Activated CD4-positive, alpha-beta T cell treated with anti-CD3 and anti-CD28 coated beads for 24 hours (primary cell): ENCODE data around the gene BRD1.
"Not testable (repeated sequence)": the region's sequence is repeated elsewhere in the genome, so short reads cannot be mapped to it uniquely, and the experiment has no call there.

Experiments
- DNase-seq, 2 donors: peaks; one replicate each; pipeline ENCODE4 v3.0.0-alpha.2; 2020; ENCODE audit warnings: low read depth in 2 of 2

The BRD1 gene

DNA sequence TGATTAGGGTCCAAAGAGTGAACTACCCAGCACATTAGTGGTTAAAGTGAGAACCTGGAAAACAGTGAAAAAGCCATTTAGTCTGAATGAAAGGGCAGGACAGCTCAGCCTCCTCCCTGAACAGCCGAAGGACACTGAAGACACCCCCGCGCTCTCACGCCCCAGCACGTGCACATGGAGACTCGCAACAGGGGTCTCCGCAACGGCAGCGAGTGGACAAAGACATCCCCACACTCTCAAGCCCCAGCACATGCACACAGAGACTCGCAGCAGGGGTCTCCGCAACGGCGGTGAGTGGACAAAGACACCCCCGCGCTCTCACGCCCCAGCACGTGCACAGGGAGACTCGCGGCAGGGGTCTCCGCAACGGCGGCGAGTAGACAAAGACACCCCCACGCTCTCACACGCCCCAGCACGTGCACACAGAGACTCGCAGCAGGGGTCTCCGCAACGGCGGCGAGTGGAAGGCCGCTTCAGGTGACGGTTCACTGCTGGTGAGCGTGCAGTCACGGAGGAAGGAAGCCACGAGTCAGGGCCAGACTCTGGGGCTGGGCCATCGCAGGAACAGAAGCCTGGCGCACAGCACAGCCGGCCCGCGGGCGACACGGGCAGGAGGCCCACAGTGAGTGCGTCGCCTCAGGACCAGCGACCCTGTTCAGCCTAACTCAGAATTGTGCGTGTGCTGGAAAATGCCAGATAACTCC, 43.6 kb downstream of the BRD1 start:
- no peak for DNase-seq

GRCh38 chr22:49783036-49783746, 44.5 kb downstream of the BRD1 start:
- no peak for DNase-seq

DNA sequence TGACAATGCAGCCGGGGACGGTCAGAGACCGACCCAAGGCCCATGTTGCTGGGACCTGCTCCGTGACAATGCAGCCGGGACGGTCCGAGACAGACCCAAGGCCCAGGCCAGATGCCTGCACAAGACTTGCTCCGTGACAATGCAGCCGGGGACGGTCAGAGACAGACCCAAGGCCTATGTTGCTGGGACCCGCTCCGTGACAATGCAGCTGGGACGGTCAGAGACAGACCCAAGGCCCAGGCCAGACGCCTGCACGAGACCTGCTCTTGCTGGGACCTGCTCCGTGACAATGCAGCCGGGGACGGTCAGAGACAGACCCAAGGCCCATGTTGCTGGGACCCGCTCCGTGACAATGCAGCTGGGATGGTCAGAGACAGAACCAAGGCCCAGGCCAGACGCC, 45.8 kb downstream of the BRD1 start:
- DNase-seq: not testable (repeated sequence)

DNA sequence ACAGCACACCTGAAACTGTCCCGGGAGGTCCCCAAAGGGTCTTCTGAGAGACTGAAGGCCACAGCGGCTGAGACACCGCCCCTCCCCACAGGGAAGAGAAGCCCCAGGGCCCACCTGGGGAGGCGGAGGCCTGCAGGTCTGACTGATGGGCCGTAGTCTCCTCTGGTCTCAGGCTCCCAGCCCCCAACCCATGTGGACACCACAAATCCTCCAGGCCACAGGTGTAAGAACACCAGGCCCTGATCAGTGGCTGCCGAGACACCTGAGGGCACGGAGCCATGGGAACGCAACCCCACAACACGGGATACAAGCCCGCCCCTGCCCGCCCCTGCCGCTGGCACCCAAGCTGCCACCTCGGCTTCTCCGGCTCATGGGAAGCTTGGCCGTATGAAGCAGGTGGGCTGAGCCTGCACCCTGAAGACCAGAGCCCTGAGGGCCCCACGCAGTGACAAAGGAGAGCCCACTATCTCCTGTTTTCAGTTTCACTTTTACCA, 46.3 kb downstream of the BRD1 start:
- DNase-seq: no peak

DNA sequence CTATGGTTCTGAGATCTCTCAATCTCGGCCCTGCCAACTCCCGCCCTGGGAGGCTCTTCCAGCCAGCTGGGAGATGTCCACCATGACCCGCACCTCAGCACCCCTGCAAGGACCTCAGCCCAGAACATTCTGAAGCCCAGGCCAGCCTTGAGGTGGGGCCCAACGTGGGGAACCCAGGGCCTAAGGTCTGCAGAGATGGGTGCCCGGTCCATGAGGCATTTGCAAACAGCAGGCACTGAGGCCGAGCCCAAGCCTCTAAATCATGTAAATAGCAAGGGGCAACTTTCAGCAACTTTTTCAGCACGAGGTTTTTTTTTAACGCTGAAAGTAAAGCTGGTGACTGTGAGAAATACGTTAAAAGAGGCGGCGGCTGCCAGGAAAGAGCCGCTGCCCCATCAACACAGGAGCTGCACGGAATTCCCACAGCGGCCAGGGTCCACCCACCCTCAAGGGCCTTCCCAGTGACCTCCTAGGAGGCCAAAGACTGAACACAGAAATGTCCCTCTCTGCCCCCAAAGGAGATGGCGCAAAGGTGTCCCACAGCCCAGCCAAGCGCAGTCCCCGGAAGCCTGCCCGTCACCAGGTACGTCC, 46.9 kb downstream of the BRD1 start:
- DNase-seq: no peak

- DNase-seq: no peak
Observed at GRCh38 chr22:49779853-49780697, 47.6 kb downstream of the BRD1 start.

- DNase-seq: no peak
Observed at GRCh38 chr22:49779211-49779610, 48.5 kb downstream of the BRD1 start.

GRCh38 chr22:49777569-49778249, 50.0 kb downstream of the BRD1 start:
- no peak for DNase-seq

DNA sequence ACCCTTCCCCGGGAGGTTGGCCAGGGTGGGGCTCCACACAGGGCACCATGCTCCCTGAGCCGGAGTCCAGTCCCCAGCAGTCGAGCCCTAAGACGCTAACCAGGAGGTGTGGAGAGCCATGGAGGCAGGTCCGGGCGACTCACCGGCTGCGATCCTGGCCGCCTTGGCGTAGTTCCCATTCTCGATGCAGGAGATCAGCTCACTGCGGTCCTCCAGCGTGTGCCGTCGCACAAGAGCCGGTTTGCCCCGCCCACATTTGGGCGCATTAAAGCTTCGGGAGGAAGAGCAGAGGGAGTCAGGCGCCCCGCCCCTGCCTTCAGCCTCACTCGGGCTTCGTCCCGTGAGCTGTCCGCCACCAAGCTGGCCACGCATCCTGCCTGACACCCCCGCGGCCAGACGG, 50.8 kb downstream of the BRD1 start:
- no peak for DNase-seq

DNA sequence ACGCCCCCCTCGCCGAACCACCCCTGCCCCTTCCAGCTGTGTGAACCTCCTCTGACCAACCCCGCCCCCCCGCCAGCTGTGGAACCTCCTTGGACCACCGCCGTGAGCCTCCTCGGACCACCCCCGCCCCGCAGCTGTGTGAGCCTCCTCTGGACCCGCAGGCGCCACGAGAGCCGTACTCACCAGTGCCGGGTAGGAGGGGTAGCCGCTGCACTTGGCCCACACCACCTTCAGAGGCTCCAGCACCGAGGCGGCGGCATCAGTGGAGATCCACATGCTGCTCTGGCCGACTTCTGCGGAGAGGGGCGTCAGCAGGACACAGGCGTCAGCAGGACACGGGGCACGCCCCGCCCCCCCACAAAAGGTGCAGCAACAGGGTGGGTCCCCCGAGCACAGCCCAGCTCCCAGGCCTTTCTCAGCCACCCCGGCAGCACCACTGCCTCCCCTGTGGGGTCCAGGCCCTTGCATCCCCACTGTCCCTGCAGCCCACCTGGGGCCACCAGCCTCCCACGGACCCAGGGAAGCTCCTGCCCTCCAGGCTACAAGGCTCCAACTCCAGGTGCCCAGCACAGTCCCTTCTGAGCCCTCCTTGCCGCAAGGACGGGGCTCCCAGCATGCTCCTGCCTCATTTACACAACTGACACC, 51.7 kb downstream of the BRD1 start:
- DNase-seq: no peak

DNA sequence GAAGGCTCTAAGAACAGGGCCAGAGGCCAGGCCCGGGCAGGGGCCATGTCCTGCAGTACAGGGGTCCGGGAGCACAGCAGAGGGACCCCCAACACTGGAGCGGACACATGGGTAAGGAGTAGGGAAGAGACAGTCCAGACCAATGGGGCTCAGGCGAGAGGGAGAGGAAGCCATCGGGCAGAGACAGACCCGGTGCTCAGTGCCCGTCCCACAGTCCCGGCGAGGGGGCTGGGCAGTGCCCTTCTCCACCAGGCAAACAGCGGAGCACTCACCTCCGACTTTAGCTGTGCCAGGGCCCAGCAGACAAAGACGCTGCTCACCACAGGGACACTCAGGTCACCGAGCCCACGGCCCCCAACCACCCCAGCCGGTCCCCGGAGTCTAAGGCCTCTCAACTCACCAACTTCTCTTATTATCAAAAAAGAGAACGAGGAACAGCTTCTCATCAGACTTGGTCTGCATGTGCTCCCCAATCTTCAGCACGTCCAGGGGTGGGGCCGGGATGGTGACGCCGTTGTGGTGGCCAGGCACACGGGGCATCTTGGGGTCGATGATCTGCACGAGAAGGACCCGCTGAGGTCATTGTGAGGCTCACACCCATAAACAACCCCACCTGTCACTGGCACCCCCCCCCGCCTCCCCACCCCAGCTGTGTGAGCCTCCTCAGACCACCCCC, 52.3 kb downstream of the BRD1 start:
- DNase-seq: no peak

- no peak for DNase-seq
Observed at GRCh38 chr22:49774499-49775151, 53.0 kb downstream of the BRD1 start.

DNA sequence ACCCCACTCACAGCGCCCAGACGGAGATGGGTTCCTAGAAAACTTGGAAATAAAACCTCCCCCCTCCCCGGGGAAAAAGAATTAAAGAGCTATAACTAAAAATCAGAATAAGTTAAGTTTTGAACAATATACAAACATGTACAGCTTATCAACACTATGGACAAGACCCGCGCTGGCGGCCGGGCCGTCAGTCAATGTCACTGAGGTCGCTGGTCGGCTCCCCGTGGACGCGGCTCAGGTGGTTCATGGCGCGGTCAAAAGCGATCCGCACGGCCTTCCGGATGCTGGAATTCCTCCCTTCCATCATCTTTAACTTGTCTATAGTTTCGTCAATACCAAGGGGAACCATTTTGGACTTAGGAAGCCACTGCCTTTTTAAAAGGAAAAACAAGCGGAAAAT, 53.6 kb downstream of the BRD1 start:
- DNase-seq: no peak

DNA sequence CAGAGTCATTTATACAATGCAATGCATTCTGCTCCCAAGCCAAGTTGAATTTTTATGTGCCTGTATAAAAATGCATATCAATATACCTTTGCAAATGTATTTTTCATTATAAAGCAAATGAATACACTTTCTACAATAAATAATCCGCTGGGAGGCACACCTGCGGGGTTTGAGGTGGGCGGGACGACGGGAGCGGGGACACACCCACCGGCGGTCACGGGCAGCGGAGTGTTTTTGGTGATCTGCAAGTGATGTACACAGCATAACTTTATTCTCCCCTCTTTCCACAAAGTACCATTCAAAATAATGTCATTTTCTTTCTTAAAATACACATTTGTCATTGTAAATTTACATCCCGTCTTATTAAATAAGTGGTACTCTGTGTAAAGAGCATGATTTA, 54.1 kb downstream of the BRD1 start:
- DNase-seq: no peak

DNA sequence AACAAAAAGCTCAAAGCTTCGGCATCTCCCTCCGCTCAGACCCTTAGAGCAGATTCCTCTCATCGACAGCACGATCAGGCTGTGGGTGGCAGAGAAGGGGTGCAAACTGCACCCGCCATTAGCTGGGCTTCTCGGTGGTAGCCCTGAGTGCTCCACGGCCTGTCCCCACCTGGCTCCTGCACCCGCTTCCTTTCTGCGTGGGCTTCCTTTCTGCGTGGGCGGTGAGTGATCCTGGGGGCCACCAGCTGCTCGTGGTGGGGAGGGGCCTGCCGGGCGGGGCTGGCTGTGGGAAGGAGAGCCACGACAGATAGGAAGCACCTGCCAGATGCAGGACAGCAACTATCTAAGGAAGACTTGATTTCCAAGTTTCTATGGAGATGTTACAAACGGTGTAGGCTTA, 55.0 kb downstream of the BRD1 start:
- no peak for DNase-seq

- no peak for DNase-seq
Observed at GRCh38 chr22:49771266-49772065, 56.2 kb downstream of the BRD1 start.

GRCh38 chr22:49770547-49771265, 57.0 kb downstream of the BRD1 start:
- no peak for DNase-seq
